GM18909 (cell line): ENCODE results near the gene TAS2R46.
"Not testable (repeated sequence)": the region's sequence is repeated elsewhere in the genome, so short reads cannot be mapped to it uniquely, and the experiment has no call there.

Experiments
- ATAC-seq: cut with Tn5 transposase; IDR thresholded peaks from one replicate; pipeline ENCODE4 v1.9.1; 2021; ENCODE audit warnings: mild to moderate bottlenecking; ENCODE audit not compliant: unreplicated experiment, poor library complexity

The TAS2R46 gene

GRCh38 chr12:11041366-11041765, 20.7 kb downstream of the TAS2R46 start:
- not testable (repeated sequence) for ATAC-seq

GRCh38 chr12:11040162-11040561, 21.9 kb downstream of the TAS2R46 start:
- ATAC-seq, result no peak

DNA sequence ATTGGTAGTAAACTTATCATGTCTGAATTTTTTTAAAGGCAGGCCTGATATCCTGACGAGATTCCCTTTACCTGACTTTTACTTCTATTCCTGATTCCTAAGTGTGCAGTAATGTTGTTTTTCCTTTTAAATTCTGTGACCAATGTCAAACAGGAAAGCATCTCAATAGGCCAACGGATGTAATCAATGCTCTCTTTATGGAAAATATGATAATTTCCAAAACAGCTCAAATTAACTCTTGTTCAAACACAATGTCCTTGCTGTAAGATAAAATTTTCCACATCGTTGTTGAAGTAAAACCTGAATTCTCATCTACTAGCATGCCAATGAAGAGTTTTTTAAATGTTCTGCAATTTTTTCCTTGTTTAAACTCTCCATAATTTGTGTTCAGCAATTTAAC, 22.9 kb downstream of the TAS2R46 start:
- ATAC-seq, result no peak

DNA sequence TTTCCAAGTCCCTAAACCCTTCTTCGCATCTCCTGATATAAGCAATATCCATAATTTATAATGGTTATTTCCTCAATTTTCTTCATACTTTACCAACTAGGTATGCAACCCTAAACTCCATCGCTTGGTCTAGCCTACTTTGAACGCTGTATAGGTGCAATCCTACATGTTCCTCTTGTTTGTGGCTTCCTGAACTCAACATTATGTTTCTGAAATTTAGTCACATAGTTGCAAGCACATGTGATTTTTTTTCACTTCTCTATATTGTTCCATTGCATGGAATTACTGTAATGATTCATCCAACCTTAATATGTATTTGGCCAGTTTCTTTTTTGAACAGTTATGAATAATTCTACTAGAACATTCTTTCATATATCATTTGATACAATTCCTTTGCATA, 28.1 kb downstream of the TAS2R46 start:
- ATAC-seq, result not testable (repeated sequence)

- ATAC-seq, result no peak
Measured at GRCh38 chr12:11031307-11031706, 30.8 kb downstream of the TAS2R46 start, which contains the start of gene TAS2R31. Gene TAS2R31 (minus strand): TSS chr12:11031407. CDS start chr12:11031335, 72 bp downstream.

DNA sequence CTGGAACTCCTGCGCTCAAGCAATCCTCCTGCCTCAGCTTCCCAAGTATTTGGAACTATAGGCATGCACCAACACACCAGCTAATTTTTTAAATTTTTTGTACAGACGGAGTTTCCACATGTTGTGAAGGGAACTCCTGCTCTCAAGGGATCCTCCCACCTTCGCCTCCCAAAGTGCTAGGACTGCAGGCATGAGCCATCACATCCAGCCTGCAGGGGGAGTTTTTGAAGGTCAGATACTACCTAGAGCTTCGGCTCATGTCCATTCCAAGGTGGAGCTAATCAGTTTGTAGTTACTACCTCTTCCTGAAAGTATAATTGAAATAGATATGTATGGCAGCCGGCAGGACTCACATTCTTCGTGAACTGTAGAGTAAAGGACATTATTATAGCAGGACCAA, 36.0 kb downstream of the TAS2R46 start:
- ATAC-seq, result no peak

- no peak for ATAC-seq
Measured at GRCh38 chr12:11023387-11023786, 38.7 kb downstream of the TAS2R46 start.

GRCh38 chr12:11022520-11022919, 39.6 kb downstream of the TAS2R46 start, which contains the start of gene TAS2R19:
Gene TAS2R19 (minus strand): TSS chr12:11022620. CDS start chr12:11022571, 49 bp downstream.
- no peak for ATAC-seq

DNA sequence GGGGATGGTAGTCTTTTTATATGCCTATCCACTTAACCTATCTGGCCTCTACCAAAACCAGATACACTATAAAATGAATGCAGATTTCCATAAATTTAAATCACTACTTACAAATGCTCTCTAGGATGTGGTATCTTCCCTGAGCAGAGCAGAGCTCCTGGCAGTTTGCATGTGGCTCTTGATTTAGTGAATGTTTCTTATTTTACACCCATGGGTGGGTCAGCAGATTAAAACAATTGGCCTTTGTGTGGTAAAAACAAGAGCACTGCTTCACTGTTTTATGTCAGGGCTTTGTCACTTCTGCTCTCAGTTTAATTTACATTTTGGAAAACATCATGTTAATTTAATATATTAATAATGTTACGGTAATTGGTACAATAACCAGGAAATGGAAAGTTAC, 45.2 kb downstream of the TAS2R46 start:
- no peak for ATAC-seq

DNA sequence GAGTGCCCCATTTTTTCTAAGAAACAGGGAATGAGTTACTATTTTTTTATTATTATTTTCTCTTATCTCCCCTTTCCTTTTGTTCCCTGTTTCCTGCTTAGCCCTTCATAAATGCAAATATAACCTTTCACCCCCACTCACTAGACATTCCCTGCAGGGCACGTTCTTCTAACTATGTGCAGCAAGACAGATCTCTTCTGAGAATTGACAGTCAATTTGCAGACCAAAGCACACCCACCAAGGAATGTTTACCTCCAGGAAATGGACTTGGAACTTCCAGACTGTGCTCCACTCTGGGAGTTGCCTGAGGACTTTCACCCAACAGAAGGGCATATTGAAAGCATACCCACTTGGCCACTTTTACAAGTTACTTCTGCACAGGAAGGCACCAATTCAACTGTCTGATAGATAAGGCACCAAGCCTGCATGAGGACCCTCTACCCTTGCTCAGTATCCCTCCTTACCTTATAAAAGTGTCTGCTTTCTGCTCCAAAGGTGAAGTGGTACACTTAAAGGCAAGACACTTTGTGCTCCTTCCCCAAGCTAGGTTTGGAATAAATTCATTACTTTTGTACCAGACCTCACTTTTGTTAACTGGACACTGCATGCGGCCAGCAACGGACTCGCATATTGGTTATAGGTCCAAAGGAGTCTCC, 46.2 kb downstream of the TAS2R46 start:
- ATAC-seq, result no peak

DNA sequence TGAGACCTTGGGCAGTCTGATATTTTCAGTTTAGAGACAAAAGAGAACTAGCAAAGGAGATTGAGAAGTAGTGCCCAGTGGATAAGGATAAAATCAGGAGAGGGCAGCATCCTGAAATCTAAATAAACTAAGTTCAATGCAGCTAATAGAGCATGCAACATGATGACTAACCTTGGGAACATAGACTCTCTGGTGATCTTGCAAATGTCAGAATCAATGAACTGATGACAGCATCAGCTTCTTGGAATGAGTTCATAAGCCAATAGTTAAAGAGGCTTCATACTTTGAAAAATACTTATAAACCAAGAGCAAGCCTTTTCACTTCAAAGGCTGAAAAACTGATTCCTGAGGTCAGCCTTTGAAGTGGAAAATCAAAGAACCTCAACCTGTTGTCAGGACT, 47.9 kb downstream of the TAS2R46 start:
- ATAC-seq, result no peak
